A549 (cell line): Measurements from ENCODE around the gene C3orf20.

Experiments
- CTCF ChIP-seq: fragments of >200 bp; sonication (Bioruptor Twin); formaldehyde crosslinking; IDR thresholded peaks from 3 replicates; pipeline ENCODE4 v1.5.1; 2016
- E2F6 ChIP-seq: IDR thresholded peaks from 2 replicates; pipeline ENCODE4 v1.6.1; 2012; ENCODE audit warnings: low read depth, borderline replicate concordance
- FOSL2 ChIP-seq, 2 experiments: fragments of 450-650 bp in 1 of 2; fragments of >200 bp in 1 of 2; sonication (Bioruptor Twin) in 1 of 2; formaldehyde crosslinking; IDR thresholded peaks; 2 replicates each; pipeline versions ENCODE4 v1.5.0 to v1.6.1; 2016 to 2020; ENCODE audit warnings: mild to moderate bottlenecking in 1 of 2, moderate library complexity in 1 of 2
- MAX ChIP-seq: IDR thresholded peaks from 2 replicates; pipeline ENCODE4 v1.6.1; 2012
- MYC ChIP-seq: IDR thresholded peaks from 2 replicates; pipeline ENCODE4 v1.6.1; 2012; ENCODE audit warnings: mild to moderate bottlenecking, inconsistent platforms, low read length, improper control_type of control experiment, borderline replicate concordance

- TF ChIP-seq FOSL2 (IDR thresholded peaks at IDR 0.05) = no peak
- no peak for TF ChIP-seq FOSL2 (CRISPR knock-in tag; IDR thresholded peaks at IDR 0.05)
- no peak for TF ChIP-seq MYC
- TF ChIP-seq E2F6 = no peak
- TF ChIP-seq MAX = no peak
- no peak for TF ChIP-seq CTCF
These were observed 126.9 kb downstream of the C3orf20 start for GRCh38 chr3:14801668-14802380.
